Keratinocyte (primary cell): ENCODE measurements around the gene TANK. TPM values are rescaled to one million over a fixed set of nuclear protein-coding genes. Genes with fewer than 3 reads are reported as not detected.

Source experiments
- DNase-seq: peaks from one replicate; pipeline ENCODE4 v3.0.0-alpha.2; 2011; ENCODE audit warnings: low read depth, missing footprints, low spot score
- FAIRE-seq: peaks from 2 replicates; lab custom pipeline; 2011; peaks lifted over from hg19 to GRCh38; lab: Jason Lieb, UNC
- H2AFZ ChIP-seq: 2 replicates; pipeline ENCODE4 v1.6.0; 2012; ENCODE audit warnings: low read length, control low read depth, inconsistent platforms; ENCODE audit not compliant: control insufficient read depth
- H3K27ac ChIP-seq: 2 replicates; pipeline ENCODE4 v1.5.1; 2011; ENCODE audit warnings: low read length; ENCODE audit not compliant: control insufficient read depth, insufficient read depth
- H3K27me3 ChIP-seq: 3 replicates; pipeline ENCODE4 v1.6.0; 2011; ENCODE audit warnings: low read length; ENCODE audit not compliant: control insufficient read depth, insufficient read depth; ENCODE audit errors: extremely low read depth
- H3K36me3 ChIP-seq, 2 experiments: 2 replicates in 1 of 2; 3 replicates in 1 of 2; pipeline ENCODE4 v1.5.1; 2011; ENCODE audit warnings: low read length in 2 of 2, mild to moderate bottlenecking in 1 of 2; ENCODE audit not compliant: control insufficient read depth in 2 of 2, insufficient read depth in 2 of 2; ENCODE audit errors: extremely low read depth in 1 of 2
- H3K4me1 ChIP-seq: 3 replicates; pipeline ENCODE4 v1.5.1; 2011; ENCODE audit warnings: low read length; ENCODE audit not compliant: control insufficient read depth, insufficient read depth; ENCODE audit errors: extremely low read depth
- H3K4me2 ChIP-seq: 3 replicates; pipeline ENCODE4 v1.6.0; 2011; ENCODE audit warnings: low read depth, low read length; ENCODE audit not compliant: control insufficient read depth, insufficient read depth; ENCODE audit errors: extremely low read depth
- H3K4me3 ChIP-seq, 3 experiments: fragments of 200-600 bp in 1 of 3; sonication (generic) in 1 of 3; 2 replicates in 2 of 3; 3 replicates in 1 of 3; pipeline ENCODE4 v1.5.1; 2011 to 2016; ENCODE audit warnings: low read length in 3 of 3, mild to moderate bottlenecking in 3 of 3, control low read depth in 2 of 3, inconsistent platforms in 1 of 3, low read depth in 1 of 3, mixed read lengths in 1 of 3, mixed run types in 1 of 3, moderate library complexity in 1 of 3; ENCODE audit not compliant: control insufficient read depth in 2 of 3, insufficient read depth in 2 of 3; ENCODE audit errors: extremely low read depth in 1 of 3
- H3K79me2 ChIP-seq: 2 replicates; pipeline ENCODE4 v1.6.0; 2012; ENCODE audit warnings: low read length; ENCODE audit not compliant: control insufficient read depth, insufficient read depth
- H3K9ac ChIP-seq: 3 replicates; pipeline ENCODE4 v1.6.0; 2011; ENCODE audit warnings: low read length; ENCODE audit not compliant: control insufficient read depth, insufficient read depth; ENCODE audit errors: extremely low read depth
- H3K9me1 ChIP-seq: 3 replicates; pipeline ENCODE4 v1.6.0; 2011; ENCODE audit warnings: low read length; ENCODE audit not compliant: control insufficient read depth, insufficient read depth; ENCODE audit errors: extremely low read depth
- H3K9me3 ChIP-seq: 2 replicates; pipeline ENCODE4 v1.5.1; 2012; ENCODE audit warnings: low read depth, low read length; ENCODE audit not compliant: control insufficient read depth
- H4K20me1 ChIP-seq: 3 replicates; pipeline ENCODE4 v1.6.0; 2011; ENCODE audit warnings: low read length; ENCODE audit not compliant: control insufficient read depth, insufficient read depth; ENCODE audit errors: extremely low read depth
- EZH2 ChIP-seq: IDR thresholded peaks from one replicate; pipeline ENCODE4 v1.6.1; 2012; ENCODE audit warnings: inconsistent platforms, mild to moderate bottlenecking, low read length, moderate library complexity
- dilution Hi-C: fragments of 300-500 bp; cut with MboI; formaldehyde crosslinking; loops from one replicate; pipeline ENCODE4 v1.7.0; 2020; ENCODE audit warnings: low sequenced_read_pairs; ENCODE audit not compliant: extremely low pct_ligation_motif_present
- polyA plus RNA-seq, 5 experiments: library from polyadenylated mRNA; depleted of rRNA in 3 of 5; stranded (reverse) in 3 of 5; stranded (forward) in 1 of 5; unstranded in 1 of 5; fragments of >200 nt; gene quantifications; 1 replicate in 1 of 5; 2 replicates in 3 of 5; 3 replicates in 1 of 5; pipeline versions ENCODE4 v1.2.1 to v1.2.3, GENCODE V29; 2011 to 2012; ENCODE audit warnings: missing spikeins in 2 of 5, low read depth in 1 of 5, low replicate concordance in 1 of 5
- TF ChIP-seq, protein P1 (sequence below), 3 experiments: IDR thresholded peaks in 1 of 3; conservative IDR thresholded peaks in 1 of 3; optimal IDR thresholded peaks in 1 of 3; 2 replicates in 2 of 3; 3 replicates in 1 of 3; pipeline versions ENCODE3 to v1.5.1; 2011; ENCODE audit warnings: low read length in 3 of 3, mild to moderate bottlenecking in 3 of 3, moderate library complexity in 2 of 3, control low read depth in 1 of 3, inconsistent platforms in 1 of 3; ENCODE audit not compliant: insufficient read depth in 2 of 3; ENCODE audit errors: extremely low read depth in 1 of 3

Gene TANK
- polyA plus RNA-seq, 1 donor (not counting 4 experiments of a cell fraction or from before 2014, with no cell fraction given): 47.2 TPM

- FAIRE-seq: peak; percentile 23
- Histone ChIP-seq H3K9ac (no peak overlapping the region), H3K27me3 (no peaks in the 10 kb centered on the region), H3K36me3 (no peaks in the 10 kb centered on the region), H3K79me2 (no peaks in the 10 kb centered on the region), H3K9me1 (no peaks in the 10 kb centered on the region), H3K4me1 (no peaks in the 10 kb centered on the region), H3K27ac (no peak overlapping the region), H3K9me3 (no peaks in the 10 kb centered on the region), H3K4me3 (no peak overlapping the region), H4K20me1 (no peaks in the 10 kb centered on the region), H3K4me2 (no peak overlapping the region), H2AFZ (no peak overlapping the region)
- dilution Hi-C loops: no loop called here
- no peak for TF ChIP-seq EZH2
- TF ChIP-seq, protein P1, sequence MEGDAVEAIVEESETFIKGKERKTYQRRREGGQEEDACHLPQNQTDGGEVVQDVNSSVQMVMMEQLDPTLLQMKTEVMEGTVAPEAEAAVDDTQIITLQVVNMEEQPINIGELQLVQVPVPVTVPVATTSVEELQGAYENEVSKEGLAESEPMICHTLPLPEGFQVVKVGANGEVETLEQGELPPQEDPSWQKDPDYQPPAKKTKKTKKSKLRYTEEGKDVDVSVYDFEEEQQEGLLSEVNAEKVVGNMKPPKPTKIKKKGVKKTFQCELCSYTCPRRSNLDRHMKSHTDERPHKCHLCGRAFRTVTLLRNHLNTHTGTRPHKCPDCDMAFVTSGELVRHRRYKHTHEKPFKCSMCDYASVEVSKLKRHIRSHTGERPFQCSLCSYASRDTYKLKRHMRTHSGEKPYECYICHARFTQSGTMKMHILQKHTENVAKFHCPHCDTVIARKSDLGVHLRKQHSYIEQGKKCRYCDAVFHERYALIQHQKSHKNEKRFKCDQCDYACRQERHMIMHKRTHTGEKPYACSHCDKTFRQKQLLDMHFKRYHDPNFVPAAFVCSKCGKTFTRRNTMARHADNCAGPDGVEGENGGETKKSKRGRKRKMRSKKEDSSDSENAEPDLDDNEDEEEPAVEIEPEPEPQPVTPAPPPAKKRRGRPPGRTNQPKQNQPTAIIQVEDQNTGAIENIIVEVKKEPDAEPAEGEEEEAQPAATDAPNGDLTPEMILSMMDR (optimal IDR thresholded peaks at IDR 0.05 in 1 of 3, IDR thresholded peaks at IDR 0.05 in 1 of 3, conservative IDR thresholded peaks at IDR 0.05 in 1 of 3; ENCODE audit: extremely low read depth in 1 of 3, insufficient read depth in 2 of 3, low read length in 3 of 3): no peak
- DNase-seq: no peak
Observed at GRCh38 chr2:161147856-161148255, 12.4 kb upstream of the TANK start.

- TF ChIP-seq, protein P1 (optimal IDR thresholded peaks at IDR 0.05 in 1 of 3, IDR thresholded peaks at IDR 0.05 in 1 of 3, conservative IDR thresholded peaks at IDR 0.05 in 1 of 3; ENCODE audit: extremely low read depth in 1 of 3, insufficient read depth in 2 of 3, low read length in 3 of 3): no peak
- TF ChIP-seq EZH2: no peak
- H3K4me1 ChIP-seq: no peaks in the 10 kb centered on the region
- H4K20me1 ChIP-seq: no peaks in the 10 kb centered on the region
- no peak overlapping the region for H3K9ac ChIP-seq
- no peaks in the 10 kb centered on the region for H3K9me3 ChIP-seq
- no peak overlapping the region for H3K4me2 ChIP-seq
- DNase-seq (no peak), FAIRE-seq (no peak)
- H3K27me3 ChIP-seq: no peaks in the 10 kb centered on the region
- dilution Hi-C loops: no loop called here
- H3K4me3 ChIP-seq: no peak overlapping the region
- no peak overlapping the region for H3K27ac ChIP-seq
- no peaks in the 10 kb centered on the region for H3K9me1 ChIP-seq
- H3K36me3 ChIP-seq: no peaks in the 10 kb centered on the region
- H2AFZ ChIP-seq: no peak overlapping the region
- no peaks in the 10 kb centered on the region for H3K79me2 ChIP-seq
Observed at GRCh38 chr2:161150704-161151103, 9.5 kb upstream of the TANK start.
